Lower leg skin (tissue), 3 donors: ENCODE measurements around the gene GRXCR2.

Source experiments
- CTCF ChIP-seq, 3 donors: fragments of 450-650 bp; IDR thresholded peaks; one replicate each; pipeline ENCODE4 v1.5.1; 2016; ENCODE audit warnings: antibody characterized with exemption in 3 of 3, mild to moderate bottlenecking in 3 of 3, moderate library complexity in 2 of 3
- POLR2A ChIP-seq, 2 donors: fragments of 450-650 bp; IDR thresholded peaks; one replicate each; pipeline ENCODE4 v1.6.1; 2016 to 2017; ENCODE audit warnings: antibody characterized with exemption in 2 of 2, mild to moderate bottlenecking in 1 of 2, moderate library complexity in 1 of 2

- TF ChIP-seq CTCF (IDR thresholded peaks at IDR 0.05): no peak
- TF ChIP-seq POLR2A (IDR thresholded peaks at IDR 0.05): no peak
These were observed 328 bp downstream of the GRXCR2 start for GRCh38 chr5:145872486-145872885.
